Caco-2 (cell line): ENCODE results near the gene ARSA. TPM values are rescaled to one million over a fixed set of nuclear protein-coding genes. Genes with fewer than 3 reads are reported as not detected.

Experiments
- BruUV-seq: library from RNA; stranded (reverse); fragments of 400-500 nt; replicated peaks from 2 replicates; lab custom pipeline; 2021; lab: Mats Ljungman, UMichigan
- CTCF ChIA-PET: fragments of 300-600 bp; sonication (Branson Sonifier 250); formaldehyde crosslinking; loops from one replicate; lab custom pipeline; 2022; ENCODE audit warnings: antibody characterized with exemption; lab: Charles Lee
- POLR2A ChIA-PET: fragments of 300-600 bp; sonication (Branson Sonifier 250); formaldehyde crosslinking; loops from one replicate; lab custom pipeline; 2022; ENCODE audit warnings: antibody characterized with exemption; lab: Charles Lee
- DNase-seq, 2 experiments: peaks; one replicate each; pipeline versions ENCODE4 v3.0.0 to v3.0.0-alpha.2; 2020 to 2022
- H3K27me3 ChIP-seq: replicated peaks from 2 replicates; pipeline ENCODE4 v1.6.0; 2011; ENCODE audit warnings: low read length; ENCODE audit not compliant: control insufficient read depth, insufficient read depth
- H3K36me3 ChIP-seq: 2 replicates; pipeline ENCODE4 v1.5.1; 2011; ENCODE audit warnings: low read length; ENCODE audit not compliant: control insufficient read depth, insufficient read depth
- H3K4me1 ChIP-seq: fragments of 250-450 bp; sonication (Bioruptor Pico); 2 replicates; pipeline ENCODE4 v1.5.1; 2020; ENCODE audit warnings: mild to moderate bottlenecking
- H3K4me3 ChIP-seq: 2 replicates; pipeline ENCODE4 v1.5.1; 2011; ENCODE audit warnings: low read depth, mild to moderate bottlenecking, control low read depth, low read length
- H3K9me3 ChIP-seq: fragments of 250-450 bp; sonication (Bioruptor Pico); 2 replicates; pipeline ENCODE4 v1.5.1; 2020; ENCODE audit warnings: mild to moderate bottlenecking, moderate library complexity
- H3K27ac Mint-ChIP-seq: one replicate; pipeline ENCODE4 v1.8.0; 2022; ENCODE audit warnings: mixed read lengths; ENCODE audit not compliant: unreplicated experiment
- H3K27me3 Mint-ChIP-seq: one replicate; pipeline ENCODE4 v1.8.0; 2022; ENCODE audit warnings: mixed read lengths; ENCODE audit not compliant: insufficient read depth, unreplicated experiment
- H3K36me3 Mint-ChIP-seq: one replicate; pipeline ENCODE4 v1.8.0; 2022; ENCODE audit warnings: mild to moderate bottlenecking, mixed read lengths; ENCODE audit not compliant: insufficient read depth, unreplicated experiment
- H3K4me1 Mint-ChIP-seq: one replicate; pipeline ENCODE4 v1.8.0; 2022; ENCODE audit warnings: low read depth, mixed read lengths; ENCODE audit not compliant: unreplicated experiment
- H3K4me3 Mint-ChIP-seq: one replicate; pipeline ENCODE4 v1.8.0; 2022; ENCODE audit warnings: mild to moderate bottlenecking, moderate library complexity, mixed read lengths; ENCODE audit not compliant: unreplicated experiment
- H3K9me3 Mint-ChIP-seq: one replicate; pipeline ENCODE4 v1.8.0; 2022; ENCODE audit warnings: mixed read lengths; ENCODE audit not compliant: unreplicated experiment
- intact Hi-C: fragments of 100-400 bp; cut with micrococcal nuclease; formaldehyde crosslinking; loops from one replicate; pipeline ENCODE4 v1.10.0; 2022; ENCODE audit not compliant: unreplicated experiment
- total RNA-seq: library from RNA; stranded (reverse); gene quantifications from 2 replicates; pipeline ENCODE4 v1.2.3, GENCODE V29; 2022
- TF ChIP-seq, protein P1 (sequence below), 2 experiments: fragments of 200-600 bp in 1 of 2; IDR thresholded peaks; 1 replicate in 1 of 2; 2 replicates in 1 of 2; pipeline versions ENCODE4 v1.5.1 to v1.8.0; 2011 to 2022; ENCODE audit warnings: antibody characterized with exemption in 1 of 2, control low read depth in 1 of 2, inconsistent platforms in 1 of 2, low read depth in 1 of 2, low read length in 1 of 2, mild to moderate bottlenecking in 1 of 2, moderate library complexity in 1 of 2; ENCODE audit not compliant: insufficient read depth in 1 of 2, severe bottlenecking in 1 of 2, unreplicated experiment in 1 of 2

ARSA gene
- total RNA-seq, 1 experiment from 2014 or later: 11.5 TPM

DNA sequence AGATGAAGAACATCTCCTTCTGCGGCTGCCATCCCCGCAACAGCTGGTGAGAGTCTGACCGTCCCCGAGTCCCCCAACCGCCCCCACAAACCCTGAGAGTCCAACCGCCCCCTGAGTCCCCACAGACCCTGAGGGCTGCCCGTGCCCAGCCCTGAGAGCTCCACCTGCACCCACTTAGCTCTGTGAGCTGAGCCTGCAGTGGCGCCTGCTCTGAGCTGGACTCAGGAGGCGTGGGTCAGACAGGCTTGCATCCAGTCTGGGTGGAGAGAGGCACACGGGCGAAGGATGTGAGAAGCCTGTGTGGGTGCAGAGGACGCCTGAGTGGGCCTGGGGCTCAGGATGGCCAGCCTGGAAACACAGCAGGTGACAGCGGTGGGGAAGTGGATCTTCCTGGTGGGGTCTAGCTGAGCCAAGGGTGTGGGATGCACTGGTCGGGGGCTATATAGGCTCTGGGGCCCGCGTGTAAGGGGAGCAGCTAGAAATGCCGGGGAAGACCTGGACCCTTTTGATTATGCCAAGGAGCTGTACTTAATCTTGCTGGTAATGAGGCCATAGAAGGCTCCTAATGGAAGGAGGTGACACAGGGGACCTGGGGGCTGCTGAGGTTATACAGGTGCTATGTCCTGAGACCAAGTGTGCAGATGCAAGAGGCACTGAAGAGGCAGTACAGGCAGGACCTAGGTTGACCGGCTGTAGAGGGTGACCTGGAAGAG, 20.9 kb downstream of the ARSA start:
- ChIA-PET POLR2A (no interaction called here), CTCF (no interaction called here)
- no TSS peak for BruUV-seq
- no peaks in the 10 kb centered on the region for H3K9me3 ChIP-seq
- Mint-ChIP-seq H3K27ac (no peak overlapping the region), H3K9me3 (no peaks in the 10 kb centered on the region), H3K4me1 (no peaks in the 10 kb centered on the region), H3K27me3 (peaks cover 3% of the 10 kb centered on the region), H3K36me3 (no peaks in the 10 kb centered on the region), H3K4me3 (no peak overlapping the region)
- no peaks in the 10 kb centered on the region for H3K36me3 ChIP-seq
- DNase-seq: no peak
- TF ChIP-seq, protein P1, sequence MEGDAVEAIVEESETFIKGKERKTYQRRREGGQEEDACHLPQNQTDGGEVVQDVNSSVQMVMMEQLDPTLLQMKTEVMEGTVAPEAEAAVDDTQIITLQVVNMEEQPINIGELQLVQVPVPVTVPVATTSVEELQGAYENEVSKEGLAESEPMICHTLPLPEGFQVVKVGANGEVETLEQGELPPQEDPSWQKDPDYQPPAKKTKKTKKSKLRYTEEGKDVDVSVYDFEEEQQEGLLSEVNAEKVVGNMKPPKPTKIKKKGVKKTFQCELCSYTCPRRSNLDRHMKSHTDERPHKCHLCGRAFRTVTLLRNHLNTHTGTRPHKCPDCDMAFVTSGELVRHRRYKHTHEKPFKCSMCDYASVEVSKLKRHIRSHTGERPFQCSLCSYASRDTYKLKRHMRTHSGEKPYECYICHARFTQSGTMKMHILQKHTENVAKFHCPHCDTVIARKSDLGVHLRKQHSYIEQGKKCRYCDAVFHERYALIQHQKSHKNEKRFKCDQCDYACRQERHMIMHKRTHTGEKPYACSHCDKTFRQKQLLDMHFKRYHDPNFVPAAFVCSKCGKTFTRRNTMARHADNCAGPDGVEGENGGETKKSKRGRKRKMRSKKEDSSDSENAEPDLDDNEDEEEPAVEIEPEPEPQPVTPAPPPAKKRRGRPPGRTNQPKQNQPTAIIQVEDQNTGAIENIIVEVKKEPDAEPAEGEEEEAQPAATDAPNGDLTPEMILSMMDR (IDR thresholded peaks at IDR 0.05; ENCODE audit: insufficient read depth in 1 of 2, low read depth in 1 of 2, low read length in 1 of 2, severe bottlenecking in 1 of 2, unreplicated experiment in 1 of 2): no peak
- H3K4me1 ChIP-seq: no peaks in the 10 kb centered on the region
- no peak overlapping the region for H3K4me3 ChIP-seq
- no peaks in the 10 kb centered on the region for H3K27me3 ChIP-seq
- intact Hi-C loops: no loop called here

DNA sequence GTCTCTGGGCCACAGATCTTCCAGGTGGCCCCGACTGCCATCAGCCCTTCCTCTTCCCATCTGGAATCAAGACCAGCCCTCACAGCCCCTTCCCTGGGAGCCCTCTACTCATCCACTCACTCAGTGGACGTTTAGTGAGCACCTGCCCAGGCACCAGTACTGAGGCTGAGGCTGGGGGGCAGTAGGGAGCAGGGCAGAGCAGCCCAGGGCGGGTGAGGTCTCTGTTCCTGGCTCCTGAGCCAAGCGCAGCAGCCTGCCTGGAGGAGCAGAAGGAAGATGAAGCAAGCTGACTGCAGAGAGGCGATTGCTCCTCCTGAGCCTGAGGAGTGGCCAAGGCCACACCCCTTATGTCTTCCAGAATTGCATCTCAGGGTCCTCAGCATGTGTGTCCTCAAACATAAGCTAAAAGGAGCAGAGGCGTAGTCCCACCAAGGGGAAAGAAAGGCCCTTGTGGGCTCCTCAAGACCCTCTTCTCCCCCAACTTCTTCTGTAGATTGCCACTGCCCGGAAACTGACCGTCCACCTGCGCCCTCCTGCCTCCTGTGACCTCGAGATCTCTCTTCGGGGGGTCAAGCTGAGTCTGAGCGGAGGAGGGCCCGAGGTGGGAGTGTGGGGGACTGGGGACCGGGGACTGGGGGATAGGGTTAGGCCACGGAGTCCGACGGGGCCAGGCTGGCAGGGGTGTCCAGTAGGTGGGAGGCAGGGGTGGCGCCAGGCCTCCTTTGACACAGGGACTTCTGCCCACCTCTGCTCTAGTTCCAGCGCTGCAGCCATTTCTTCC, 21.6 kb downstream of the ARSA start:
- DNase-seq: peak in 1 of 2 experiments; percentile 32
- intact Hi-C loops: no loop called here
- Histone ChIP-seq H3K4me3 (no peak overlapping the region), H3K36me3 (no peaks in the 10 kb centered on the region), H3K27me3 (no peaks in the 10 kb centered on the region), H3K9me3 (no peaks in the 10 kb centered on the region), H3K4me1 (no peaks in the 10 kb centered on the region)
- ChIA-PET POLR2A (no interaction called here), CTCF (no interaction called here)
- no TSS peak for BruUV-seq
- Mint-ChIP-seq H3K27me3 (peaks cover 6% of the 10 kb centered on the region), H3K4me1 (no peaks in the 10 kb centered on the region), H3K9me3 (no peaks in the 10 kb centered on the region), H3K4me3 (no peak overlapping the region), H3K36me3 (no peaks in the 10 kb centered on the region), H3K27ac (no peak overlapping the region)
- TF ChIP-seq, protein P1 (IDR thresholded peaks at IDR 0.05; ENCODE audit: insufficient read depth in 1 of 2, low read depth in 1 of 2, low read length in 1 of 2, severe bottlenecking in 1 of 2, unreplicated experiment in 1 of 2): no peak

DNA sequence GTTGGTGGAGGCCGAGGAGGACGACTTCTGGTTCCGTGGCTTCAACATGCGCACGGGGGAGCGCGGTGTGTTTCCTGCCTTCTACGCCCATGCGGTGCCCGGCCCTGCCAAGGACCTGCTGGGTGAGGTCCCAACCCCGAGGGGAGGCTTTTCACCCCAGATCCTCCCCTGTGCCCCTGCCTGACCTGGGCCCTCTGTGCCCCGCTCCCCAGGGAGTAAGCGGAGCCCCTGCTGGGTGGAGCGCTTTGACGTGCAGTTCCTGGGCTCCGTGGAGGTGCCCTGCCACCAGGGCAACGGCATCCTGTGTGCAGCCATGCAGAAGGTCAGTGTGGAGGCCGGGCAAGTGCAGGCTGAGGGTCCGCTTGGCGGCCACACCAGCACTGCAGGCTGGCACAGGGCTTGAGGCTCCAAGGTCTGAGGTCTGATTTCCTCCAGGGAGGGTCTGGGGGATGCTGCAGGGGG, 22.3 kb downstream of the ARSA start:
- H3K27ac Mint-ChIP-seq: no peak overlapping the region
- no peaks in the 10 kb centered on the region for H3K4me1 Mint-ChIP-seq
- no peaks in the 10 kb centered on the region for H3K36me3 Mint-ChIP-seq
- no peak overlapping the region for H3K4me3 Mint-ChIP-seq
- TF ChIP-seq, protein P1 (IDR thresholded peaks at IDR 0.05; ENCODE audit: insufficient read depth in 1 of 2, low read depth in 1 of 2, low read length in 1 of 2, severe bottlenecking in 1 of 2, unreplicated experiment in 1 of 2): no peak
- Histone ChIP-seq H3K36me3 (no peaks in the 10 kb centered on the region), H3K4me3 (no peak overlapping the region), H3K4me1 (no peaks in the 10 kb centered on the region), H3K9me3 (no peaks in the 10 kb centered on the region), H3K27me3 (no peaks in the 10 kb centered on the region)
- H3K9me3 Mint-ChIP-seq: no peaks in the 10 kb centered on the region
- no TSS peak for BruUV-seq
- ChIA-PET POLR2A (no interaction called here), CTCF (no interaction called here)
- peaks cover 6% of the 10 kb centered on the region for H3K27me3 Mint-ChIP-seq
- intact Hi-C loops: no loop called here
- no peak for DNase-seq
